Testis (tissue), 3 donors: Measurements from ENCODE around the gene CCNJ. TPM values are rescaled to one million over a fixed set of nuclear protein-coding genes. Genes with fewer than 3 reads are reported as not detected.

Experiments
- DNase-seq: peaks from one replicate; pipeline ENCODE4 v3.0.0-alpha.2; 2019
- H3K27ac ChIP-seq, 2 donors: fragments of 200-600 bp; sonication (generic); one replicate each; pipeline ENCODE4 v1.5.1; 2019
- H3K27me3 ChIP-seq: fragments of 200-600 bp; sonication (generic); one replicate; pipeline ENCODE4 v1.5.1; 2019
- H3K36me3 ChIP-seq: fragments of 200-600 bp; sonication (generic); one replicate; pipeline ENCODE4 v1.5.1; 2017; ENCODE audit warnings: low read depth; ENCODE audit errors: missing control alignments
- H3K4me1 ChIP-seq: fragments of 200-600 bp; sonication (generic); one replicate; pipeline ENCODE4 v1.5.1; 2019
- H3K4me3 ChIP-seq, 2 donors: fragments of 200-600 bp; sonication (generic); one replicate each; pipeline ENCODE4 v1.5.1; 2017 to 2019
- H3K9me3 ChIP-seq: fragments of 200-600 bp; sonication (generic); one replicate; pipeline ENCODE4 v1.5.1; 2017
- CTCF ChIP-seq, 3 experiments: fragments of 450-650 bp in 2 of 3; fragments of 200-600 bp in 1 of 3; sonication (generic) in 1 of 3; IDR thresholded peaks; one replicate each; pipeline ENCODE4 v1.5.1; 2016 to 2019; ENCODE audit warnings: antibody characterized with exemption in 3 of 3, mild to moderate bottlenecking in 2 of 3, moderate library complexity in 1 of 3
- POLR2A ChIP-seq: fragments of 450-650 bp; IDR thresholded peaks from one replicate; pipeline ENCODE4 v1.6.1; 2017; ENCODE audit warnings: antibody characterized with exemption, mild to moderate bottlenecking, moderate library complexity
- WGBS, 2 donors: methylation state at CpG; one replicate each; pipeline ENCODE4 v1.1.5; 2018; 5-methylcytosine and 5-hydroxymethylcytosine counted together
- intact Hi-C: fragments of 100-400 bp; cut with DNase I; formaldehyde crosslinking; loops from one replicate; pipeline ENCODE4 v1.15.1; 2023; ENCODE audit warnings: low total_unique reads
- polyA plus RNA-seq: library from polyadenylated mRNA; stranded (reverse); fragments of 350-450 nt; fragmentation: Illumina TruSeq; extraction: RNeasy Lipid Tissue Mini Kit (QIAGEN cat#74804); gene quantifications from one replicate; pipeline ENCODE4 v1.2.3, GENCODE V29; 2014; ENCODE audit warnings: low read depth, low replicate concordance; ENCODE audit not compliant: insufficient read depth
- total RNA-seq, 2 donors: library from RNA; depleted of rRNA; stranded (reverse); fragments of >200 nt; gene quantifications; one replicate each; pipeline ENCODE4 v1.2.3, GENCODE V29; 2016

The CCNJ gene
- total and polyA plus RNA-seq, 3 donors from 2014 or later: 7.0 to 8.1 (median 7.7) TPM

GRCh38 chr10:96089116-96089515, 45.7 kb downstream of the CCNJ start:
- H3K27ac ChIP-seq: peak overlapping the region in 1 of 2 donors; percentile 95
- H3K4me1 ChIP-seq: peaks cover 5% of the 10 kb centered on the region
- WGBS, 2 donors: 71 to 79% methylated on average over 2 of the region's 2 CpGs
- no peaks in the 10 kb centered on the region for H3K36me3 ChIP-seq
- no peaks in the 10 kb centered on the region for H3K27me3 ChIP-seq
- DNase-seq: no peak
- intact Hi-C loops: no loop called here
- no peaks in the 10 kb centered on the region for H3K9me3 ChIP-seq
- TF ChIP-seq CTCF (IDR thresholded peaks at IDR 0.05) (no peak), POLR2A (no peak)
- H3K4me3 ChIP-seq: peak overlapping the region; percentile 86 to 88

GRCh38 chr10:96089670-96090462, 46.5 kb downstream of the CCNJ start:
- DNase-seq: peak; percentile 97
- TF ChIP-seq POLR2A (no peak), CTCF (IDR thresholded peaks at IDR 0.05) (no peak)
- Histone ChIP-seq H3K27ac (peak overlapping the region; percentile 92 to 95), H3K36me3 (no peaks in the 10 kb centered on the region), H3K4me1 (peaks cover 5% of the 10 kb centered on the region), H3K9me3 (no peaks in the 10 kb centered on the region), H3K27me3 (no peaks in the 10 kb centered on the region), H3K4me3 (peak overlapping the region; percentile 86 to 88)
- intact Hi-C loops: no loop called here
- WGBS, 2 donors: 1 to 14% methylated on average over 37 to 47 of the region's 47 CpGs

GRCh38 chr10:96090463-96090800, 47.0 kb downstream of the CCNJ start:
- Histone ChIP-seq H3K36me3 (no peaks in the 10 kb centered on the region), H3K9me3 (no peaks in the 10 kb centered on the region), H3K4me1 (peaks cover 5% of the 10 kb centered on the region), H3K27me3 (no peaks in the 10 kb centered on the region), H3K27ac (peak overlapping the region; percentile 92 to 95), H3K4me3 (peak overlapping the region; percentile 86 to 88)
- 53 to 62% methylated on average over 9 of the region's 9 CpGs for WGBS, 2 donors
- intact Hi-C loops: no loop called here
- DNase-seq: peak; percentile 32
- no peak for TF ChIP-seq POLR2A
- TF ChIP-seq CTCF (IDR thresholded peaks at IDR 0.05): no peak

GRCh38 chr10:96092999-96093767, 49.8 kb downstream of the CCNJ start:
- TF ChIP-seq CTCF (IDR thresholded peaks at IDR 0.05): no peak
- TF ChIP-seq POLR2A: no peak
- no peak for DNase-seq
- intact Hi-C loops: no loop called here
- WGBS, 2 donors: 78 to 92% methylated on average over 8 of the region's 8 CpGs
- no peaks in the 10 kb centered on the region for H3K27me3 ChIP-seq
- peaks cover 5% of the 10 kb centered on the region for H3K4me1 ChIP-seq
- H3K27ac ChIP-seq: no peak overlapping the region
- no peaks in the 10 kb centered on the region for H3K36me3 ChIP-seq
- no peaks in the 10 kb centered on the region for H3K9me3 ChIP-seq
- H3K4me3 ChIP-seq: no peak overlapping the region
